ENCODE results near the gene CTIF.

- TF ChIP-seq CTCF (IDR thresholded peaks at IDR 0.05): no peak
- TF ChIP-seq ZFX (IDR thresholded peaks at IDR 0.05; ENCODE audit: borderline replicate concordance): no peak
Observed at GRCh38 chr18:48893608-48894600, 355.1 kb downstream of the CTIF start.

All from 22Rv1 (cell line).